HCT116 (cell line): ENCODE measurements around the gene TTC23L. TPM values are rescaled to one million over a fixed set of nuclear protein-coding genes. Genes with fewer than 3 reads are reported as not detected.

Experiments used
- ATAC-seq: fragments of 200-7000 bp; cut with Tn5 transposase; 2 replicates; pipeline ENCODE4 v1.9.1; 2020; ENCODE audit warnings: mild to moderate bottlenecking, moderate library complexity
- BruUV-seq: library from RNA; stranded (reverse); fragments of 400-500 nt; replicated peaks from 2 replicates; lab custom pipeline; 2021; lab: Mats Ljungman, UMichigan
- CTCF ChIA-PET: fragments of 300-600 bp; sonication (Branson Sonifier 250); formaldehyde crosslinking; loops from one replicate; lab custom pipeline; 2021; ENCODE audit warnings: antibody characterized with exemption; lab: Charles Lee
- POLR2A ChIA-PET: fragments of 300-600, 350-600 bp; sonication (Branson Sonifier 250); formaldehyde crosslinking; loops from one replicate; lab custom pipeline; 2021; ENCODE audit warnings: antibody characterized with exemption; lab: Charles Lee
- RAD21 ChIA-PET, 2 experiments: fragments of 300-600 bp; sonication (Branson Sonifier 250); formaldehyde crosslinking; loops; one replicate each; lab custom pipeline; 2023; ENCODE audit warnings: low total read pairs in 2 of 2; ENCODE audit not compliant: uncharacterized antibody in 2 of 2, unreplicated experiment in 2 of 2, low non-redundant PET in 1 of 2; lab: Charles Lee
- DNase-seq: peaks from one replicate; pipeline ENCODE4 v3.0.0-alpha.2; 2010; ENCODE audit warnings: low read depth, low spot score
- H2AFZ ChIP-seq: fragments of 200-600 bp; shearing (Covaris generic), sonication (generic); 2 replicates; pipeline ENCODE4 v1.6.1; 2017; ENCODE audit warnings: low read depth, mixed run types, mixed read lengths, antibody characterized with exemption, low read length; ENCODE audit not compliant: poor library complexity, severe bottlenecking
- H3K27ac ChIP-seq: 2 replicates; pipeline ENCODE4 v1.5.1; 2012; ENCODE audit warnings: low read depth, low read length
- H3K27me3 ChIP-seq: fragments of 200-600 bp; sonication (generic); 2 replicates; pipeline ENCODE4 v1.6.1; 2016; ENCODE audit warnings: mixed run types, low read length, mixed read lengths; ENCODE audit not compliant: insufficient read depth
- H3K36me3 ChIP-seq, 2 experiments: fragments of 200-500 bp in 1 of 2; fragments of 200-600 bp in 1 of 2; sonication (Bioruptor generic) in 1 of 2; sonication (generic) in 1 of 2; 2 replicates each; pipeline versions ENCODE4 v1.5.1 to v1.6.1; 2014 to 2016; ENCODE audit warnings: low read length in 2 of 2, inconsistent platforms in 1 of 2, mixed read lengths in 1 of 2, mixed run types in 1 of 2; ENCODE audit not compliant: insufficient read depth in 2 of 2, control insufficient read depth in 1 of 2
- H3K4me1 ChIP-seq, 2 experiments: fragments of 200-600 bp in 1 of 2; sonication (generic) in 1 of 2; 2 replicates each; pipeline versions ENCODE4 v1.5.1 to v1.6.1; 2012 to 2017; ENCODE audit warnings: low read length in 2 of 2, inconsistent platforms in 1 of 2, mild to moderate bottlenecking in 1 of 2, mixed read lengths in 1 of 2, mixed run types in 1 of 2, moderate library complexity in 1 of 2; ENCODE audit not compliant: insufficient read depth in 2 of 2, control insufficient read depth in 1 of 2
- H3K4me2 ChIP-seq: fragments of 200-600 bp; sonication (generic); 2 replicates; pipeline ENCODE4 v1.6.1; 2017; ENCODE audit warnings: mixed run types, low read length, mixed read lengths
- H3K4me3 ChIP-seq, 2 experiments: fragments of 200-600 bp in 1 of 2; sonication (generic) in 1 of 2; replicated peaks in 1 of 2; 2 replicates each; pipeline ENCODE4 v1.5.1; 2011 to 2016; ENCODE audit warnings: low read length in 2 of 2, control low read depth in 1 of 2, low read depth in 1 of 2, mild to moderate bottlenecking in 1 of 2, mixed read lengths in 1 of 2, mixed run types in 1 of 2
- H3K79me2 ChIP-seq: fragments of 200-600 bp; sonication (generic); 2 replicates; pipeline ENCODE4 v1.6.1; 2017; ENCODE audit warnings: mild to moderate bottlenecking, mixed run types, low read length, moderate library complexity, mixed read lengths; ENCODE audit not compliant: insufficient read depth
- H3K9ac ChIP-seq: fragments of 200-600 bp; sonication (generic); 2 replicates; pipeline ENCODE4 v1.6.1; 2016; ENCODE audit warnings: low read length, mixed read lengths
- H3K9me2 ChIP-seq: fragments of 200-600 bp; sonication (generic), shearing (Covaris generic); 2 replicates; pipeline ENCODE4 v1.6.1; 2017; ENCODE audit warnings: mixed run types, mild to moderate bottlenecking, moderate library complexity; ENCODE audit not compliant: insufficient read depth
- H3K9me3 ChIP-seq, 2 experiments: fragments of 200-500 bp in 1 of 2; fragments of 200-600 bp in 1 of 2; sonication (Bioruptor generic) in 1 of 2; sonication (generic) in 1 of 2; 2 replicates each; pipeline ENCODE4 v1.6.1; 2014 to 2017; ENCODE audit warnings: low read length in 2 of 2, mixed read lengths in 2 of 2, inconsistent platforms in 1 of 2, low read depth in 1 of 2, mild to moderate bottlenecking in 1 of 2, mixed run types in 1 of 2, moderate library complexity in 1 of 2; ENCODE audit not compliant: control insufficient read depth in 1 of 2, insufficient read depth in 1 of 2
- H4K20me1 ChIP-seq: fragments of 200-600 bp; sonication (generic), shearing (Covaris generic); 2 replicates; pipeline ENCODE4 v1.6.1; 2017; ENCODE audit warnings: mixed run types, mild to moderate bottlenecking, moderate library complexity; ENCODE audit not compliant: insufficient read depth
- SRF ChIP-seq: IDR thresholded peaks from 2 replicates; pipeline ENCODE4 v1.6.1; 2012; ENCODE audit warnings: low read depth
- intact Hi-C: fragments of 100-400 bp; cut with micrococcal nuclease; formaldehyde crosslinking; loops from 2 replicates; pipeline ENCODE4 v1.10.0; 2022
- total RNA-seq: library from RNA; stranded (reverse); gene quantifications from one replicate; pipeline ENCODE4 v1.2.1, GENCODE V29; 2021; ENCODE audit not compliant: unreplicated experiment
- TF ChIP-seq, protein P1 (sequence below): IDR thresholded peaks from 2 replicates; pipeline ENCODE4 v1.6.1; 2012; ENCODE audit warnings: low read depth

The TTC23L gene
- total RNA-seq, 1 experiment from 2014 or later = 1.0 TPM

DNA sequence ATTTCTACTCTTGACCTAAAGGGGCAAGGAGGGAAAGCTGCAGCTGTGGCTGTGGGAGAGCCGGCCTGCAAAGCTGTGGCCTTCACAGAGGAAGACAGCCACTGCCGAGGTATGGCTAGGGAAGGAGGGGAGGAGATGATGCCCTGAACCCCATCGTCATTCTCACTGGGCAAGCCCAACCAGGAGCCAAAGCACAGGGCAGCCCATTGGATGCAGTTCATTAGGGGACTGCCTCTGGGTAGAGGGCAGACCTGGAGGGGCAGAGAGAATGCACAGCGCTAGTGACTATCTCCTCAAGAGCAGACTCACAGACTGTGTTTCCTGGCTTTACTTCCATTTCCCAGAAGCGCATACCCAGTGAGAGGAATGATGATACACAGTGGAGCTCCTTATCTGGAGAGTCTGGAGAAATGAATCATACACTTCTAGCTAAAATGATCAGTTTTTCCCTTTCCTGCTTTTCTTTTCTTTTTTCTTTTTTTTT, 47.2 kb upstream of the TTC23L start (continued):
- TF ChIP-seq SRF = no peak

DNA sequence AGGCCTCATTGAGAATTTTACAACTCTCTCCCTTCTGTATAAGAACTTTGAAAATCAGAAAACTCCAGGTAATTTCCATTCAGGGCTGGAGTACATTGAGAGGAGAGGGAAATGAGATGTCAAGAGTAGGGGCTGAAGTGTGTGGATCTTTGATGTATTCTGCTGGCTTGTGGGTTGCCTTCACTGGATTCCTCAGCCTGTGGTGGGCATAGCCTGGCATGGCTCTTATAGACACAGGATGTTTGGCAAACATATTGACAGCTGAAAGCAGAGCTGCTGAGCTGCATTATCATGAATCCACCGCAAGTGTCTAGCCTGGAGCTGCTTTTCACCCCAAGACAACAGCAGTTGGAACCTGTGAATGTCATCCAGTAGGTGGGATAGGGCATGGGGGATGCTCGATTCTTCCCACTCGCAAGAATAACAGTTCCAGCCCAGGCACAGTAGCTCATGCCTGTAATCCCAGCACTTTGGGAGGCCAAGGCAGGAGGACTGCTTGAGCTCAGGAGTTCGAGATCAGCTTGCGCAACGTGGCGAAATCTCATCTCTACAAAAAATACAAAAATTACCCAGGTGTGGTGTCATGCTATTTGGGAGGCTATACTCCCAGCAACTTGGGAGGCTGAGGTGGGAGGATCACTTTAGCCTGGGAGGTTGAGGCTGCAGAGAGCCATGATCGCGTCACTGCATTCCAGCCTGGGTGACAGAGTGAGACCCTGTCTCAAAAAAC, 36.0 kb upstream of the TTC23L start:
- H2AFZ ChIP-seq = no peak overlapping the region
- H3K9ac ChIP-seq = no peak overlapping the region
- no peak for ATAC-seq
- H3K79me2 ChIP-seq = no peaks in the 10 kb centered on the region
- BruUV-seq = no TSS peak
- no peaks in the 10 kb centered on the region for H3K9me2 ChIP-seq
- no peaks in the 10 kb centered on the region for H4K20me1 ChIP-seq
- POLR2A ChIA-PET = no interaction called here
- RAD21 ChIA-PET = no interaction called here
- DNase-seq = no peak
- intact Hi-C loops = no loop called here
- no peak overlapping the region for H3K4me3 ChIP-seq
- H3K4me2 ChIP-seq = no peak overlapping the region
- CTCF ChIA-PET = no interaction called here
- no peaks in the 10 kb centered on the region for H3K27me3 ChIP-seq
- H3K4me1 ChIP-seq = no peaks in the 10 kb centered on the region
- no peaks in the 10 kb centered on the region for H3K36me3 ChIP-seq
- H3K27ac ChIP-seq = no peak overlapping the region
- TF ChIP-seq, protein P1, sequence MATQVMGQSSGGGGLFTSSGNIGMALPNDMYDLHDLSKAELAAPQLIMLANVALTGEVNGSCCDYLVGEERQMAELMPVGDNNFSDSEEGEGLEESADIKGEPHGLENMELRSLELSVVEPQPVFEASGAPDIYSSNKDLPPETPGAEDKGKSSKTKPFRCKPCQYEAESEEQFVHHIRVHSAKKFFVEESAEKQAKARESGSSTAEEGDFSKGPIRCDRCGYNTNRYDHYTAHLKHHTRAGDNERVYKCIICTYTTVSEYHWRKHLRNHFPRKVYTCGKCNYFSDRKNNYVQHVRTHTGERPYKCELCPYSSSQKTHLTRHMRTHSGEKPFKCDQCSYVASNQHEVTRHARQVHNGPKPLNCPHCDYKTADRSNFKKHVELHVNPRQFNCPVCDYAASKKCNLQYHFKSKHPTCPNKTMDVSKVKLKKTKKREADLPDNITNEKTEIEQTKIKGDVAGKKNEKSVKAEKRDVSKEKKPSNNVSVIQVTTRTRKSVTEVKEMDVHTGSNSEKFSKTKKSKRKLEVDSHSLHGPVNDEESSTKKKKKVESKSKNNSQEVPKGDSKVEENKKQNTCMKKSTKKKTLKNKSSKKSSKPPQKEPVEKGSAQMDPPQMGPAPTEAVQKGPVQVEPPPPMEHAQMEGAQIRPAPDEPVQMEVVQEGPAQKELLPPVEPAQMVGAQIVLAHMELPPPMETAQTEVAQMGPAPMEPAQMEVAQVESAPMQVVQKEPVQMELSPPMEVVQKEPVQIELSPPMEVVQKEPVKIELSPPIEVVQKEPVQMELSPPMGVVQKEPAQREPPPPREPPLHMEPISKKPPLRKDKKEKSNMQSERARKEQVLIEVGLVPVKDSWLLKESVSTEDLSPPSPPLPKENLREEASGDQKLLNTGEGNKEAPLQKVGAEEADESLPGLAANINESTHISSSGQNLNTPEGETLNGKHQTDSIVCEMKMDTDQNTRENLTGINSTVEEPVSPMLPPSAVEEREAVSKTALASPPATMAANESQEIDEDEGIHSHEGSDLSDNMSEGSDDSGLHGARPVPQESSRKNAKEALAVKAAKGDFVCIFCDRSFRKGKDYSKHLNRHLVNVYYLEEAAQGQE = no peak
- no peaks in the 10 kb centered on the region for H3K9me3 ChIP-seq
